GM19035 (cell line): ENCODE results near the gene TTC38.
"Not testable (repeated sequence)": the region's sequence is repeated elsewhere in the genome, so short reads cannot be mapped to it uniquely, and the experiment has no call there.

Experiments
- ATAC-seq: cut with Tn5 transposase; IDR thresholded peaks from one replicate; pipeline ENCODE4 v1.9.1; 2021; ENCODE audit not compliant: unreplicated experiment

The TTC38 gene

GRCh38 chr22:46245511-46245910 is 22.3 kb upstream of the TTC38 start:
- ATAC-seq = no peak

GRCh38 chr22:46246178-46246577 is 21.6 kb upstream of the TTC38 start:
- no peak for ATAC-seq

GRCh38 chr22:46247443-46247975 is 20.3 kb upstream of the TTC38 start:
- no peak for ATAC-seq

- peak; percentile 79 for ATAC-seq
These were observed 17.6 kb upstream of the TTC38 start, which contains the start of gene CDPF1 for GRCh38 chr22:46250035-46250782. TSS of gene CDPF1 (minus strand) at chr22:46250293. CDS start at chr22:46248284, 2,009 bp downstream.

GRCh38 chr22:46250783-46251125 is 17.1 kb upstream of the TTC38 start:
- peak; percentile 26 for ATAC-seq

- ATAC-seq = no peak
These were observed 16.5 kb upstream of the TTC38 start for GRCh38 chr22:46251266-46251665.

GRCh38 chr22:46251816-46252380 is 15.9 kb upstream of the TTC38 start:
- ATAC-seq = no peak

- no peak for ATAC-seq
These were observed 11.3 kb upstream of the TTC38 start for GRCh38 chr22:46256358-46256958.

- ATAC-seq = no peak
These were observed 8.4 kb upstream of the TTC38 start for GRCh38 chr22:46259374-46259773.

- no peak for ATAC-seq
These were observed 7.8 kb upstream of the TTC38 start for GRCh38 chr22:46260038-46260437.

- ATAC-seq = no peak
These were observed 5.2 kb upstream of the TTC38 start for GRCh38 chr22:46262449-46263215.

- ATAC-seq = no peak
These were observed 4.6 kb upstream of the TTC38 start, which contains the start of gene PKDREJ for GRCh38 chr22:46263216-46263590. TSS of gene PKDREJ (minus strand) at chr22:46263343. CDS start at chr22:46263322, 21 bp downstream.

- ATAC-seq = not testable (repeated sequence)
These were observed 3.3 kb upstream of the TTC38 start for GRCh38 chr22:46264520-46264919.

- not testable (repeated sequence) for ATAC-seq
These were observed 2.2 kb upstream of the TTC38 start for GRCh38 chr22:46265627-46266026.

GRCh38 chr22:46269564-46269963 is 1.8 kb downstream of the TTC38 start:
- ATAC-seq = no peak

GRCh38 chr22:46272196-46272595 is 4.4 kb downstream of the TTC38 start:
- ATAC-seq = no peak

GRCh38 chr22:46272762-46273431 is 5.1 kb downstream of the TTC38 start:
- no peak for ATAC-seq

- no peak for ATAC-seq
These were observed 5.8 kb downstream of the TTC38 start for GRCh38 chr22:46273432-46274148.

- ATAC-seq = no peak
These were observed 6.6 kb downstream of the TTC38 start for GRCh38 chr22:46274381-46274780.
